Mesenchymal stem cell (in vitro differentiated cells and primary cell): ENCODE results near the gene LY6G6D.

Experiments used
- DNase-seq: peaks from one replicate; pipeline ENCODE4 v3.0.0-alpha.2; 2013
- H2AFZ ChIP-seq: one replicate; pipeline ENCODE4 v1.6.1; 2013; ENCODE audit warnings: low read depth, mild to moderate bottlenecking, control low read depth, inconsistent platforms, low read length, moderate library complexity
- H2AK5ac ChIP-seq: 2 replicates; pipeline ENCODE4 v1.6.1; 2013; ENCODE audit warnings: low read length, moderate library complexity, mild to moderate bottlenecking, inconsistent platforms; ENCODE audit not compliant: severe bottlenecking
- H2BK120ac ChIP-seq: one replicate; pipeline ENCODE4 v1.6.1; 2013; ENCODE audit warnings: low read depth, mild to moderate bottlenecking, inconsistent platforms, low read length, moderate library complexity
- H2BK12ac ChIP-seq, 2 experiments: one replicate each; pipeline ENCODE4 v1.6.1; 2013; ENCODE audit warnings: inconsistent platforms in 2 of 2, low read length in 2 of 2, mild to moderate bottlenecking in 2 of 2, moderate library complexity in 2 of 2, control low read depth in 1 of 2
- H2BK15ac ChIP-seq: one replicate; pipeline ENCODE4 v1.6.1; 2013; ENCODE audit warnings: mild to moderate bottlenecking, low read depth, inconsistent platforms; ENCODE audit not compliant: poor library complexity, severe bottlenecking
- H2BK5ac ChIP-seq: 2 replicates; pipeline ENCODE4 v1.6.1; 2013; ENCODE audit warnings: low read depth, mild to moderate bottlenecking, low read length, control low read depth, inconsistent platforms; ENCODE audit not compliant: poor library complexity, severe bottlenecking
- H3K14ac ChIP-seq, 2 experiments: one replicate each; pipeline ENCODE4 v1.6.1; 2013; ENCODE audit warnings: inconsistent platforms in 2 of 2, low read length in 2 of 2, control low read depth in 1 of 2, mild to moderate bottlenecking in 1 of 2, moderate library complexity in 1 of 2
- H3K18ac ChIP-seq, 2 experiments: one replicate each; pipeline ENCODE4 v1.6.1; 2013; ENCODE audit warnings: inconsistent platforms in 2 of 2, low read length in 2 of 2, control low read depth in 1 of 2, low read depth in 1 of 2, mild to moderate bottlenecking in 1 of 2
- H3K23ac ChIP-seq, 2 experiments: one replicate each; pipeline ENCODE4 v1.6.1; 2013; ENCODE audit warnings: inconsistent platforms in 2 of 2, low read length in 2 of 2, mild to moderate bottlenecking in 2 of 2, moderate library complexity in 2 of 2, control low read depth in 1 of 2
- H3K27ac ChIP-seq: 2 replicates; pipeline ENCODE4 v1.5.1; 2013; ENCODE audit warnings: mild to moderate bottlenecking, moderate library complexity, low read length, control low read depth, inconsistent platforms; ENCODE audit not compliant: poor library complexity, severe bottlenecking
- H3K27me3 ChIP-seq, 2 experiments: 2 replicates each; pipeline versions ENCODE4 v1.6.1 to v1.7.0; 2013; ENCODE audit warnings: low read length in 2 of 2, mild to moderate bottlenecking in 2 of 2, moderate library complexity in 2 of 2, control low read depth in 1 of 2, inconsistent platforms in 1 of 2; ENCODE audit not compliant: control insufficient read depth in 1 of 2, insufficient read depth in 1 of 2
- H3K36me3 ChIP-seq, 2 experiments: 2 replicates each; pipeline versions ENCODE4 v1.6.1 to v1.7.0; 2013; ENCODE audit warnings: low read length in 2 of 2, control low read depth in 1 of 2, inconsistent platforms in 1 of 2, low read depth in 1 of 2, mild to moderate bottlenecking in 1 of 2; ENCODE audit not compliant: insufficient read depth in 2 of 2, control insufficient read depth in 1 of 2
- H3K4ac ChIP-seq, 2 experiments: one replicate each; pipeline ENCODE4 v1.6.1; 2013; ENCODE audit warnings: inconsistent platforms in 2 of 2, low read length in 2 of 2, mild to moderate bottlenecking in 2 of 2, moderate library complexity in 2 of 2, control low read depth in 1 of 2, low read depth in 1 of 2
- H3K4me1 ChIP-seq: 2 replicates; pipeline ENCODE4 v1.6.1; 2013; ENCODE audit warnings: low read depth, low read length, control low read depth; ENCODE audit not compliant: control insufficient read depth, insufficient read depth
- H3K4me2 ChIP-seq: 2 replicates; pipeline ENCODE4 v1.6.1; 2013; ENCODE audit warnings: low read length, mild to moderate bottlenecking, inconsistent platforms; ENCODE audit not compliant: poor library complexity, severe bottlenecking
- H3K4me3 ChIP-seq, 2 experiments: 2 replicates each; pipeline versions ENCODE4 v1.5.1 to v1.7.0; 2013; ENCODE audit warnings: low read length in 2 of 2, mild to moderate bottlenecking in 2 of 2, control low read depth in 1 of 2, low read depth in 1 of 2; ENCODE audit not compliant: insufficient read depth in 1 of 2
- H3K79me1 ChIP-seq: replicated peaks from 2 replicates; pipeline ENCODE4 v1.6.1; 2013; ENCODE audit warnings: mild to moderate bottlenecking, control low read depth, low read length, inconsistent platforms; ENCODE audit not compliant: poor library complexity, severe bottlenecking
- H3K9ac ChIP-seq: 2 replicates; pipeline ENCODE4 v1.7.0; 2013; ENCODE audit warnings: mild to moderate bottlenecking, low read length, moderate library complexity
- H3K9me3 ChIP-seq: 2 replicates; pipeline ENCODE4 v1.7.0; 2013; ENCODE audit warnings: mild to moderate bottlenecking, low read length; ENCODE audit not compliant: control insufficient read depth
- H4K8ac ChIP-seq: one replicate; pipeline ENCODE4 v1.6.1; 2013; ENCODE audit warnings: inconsistent platforms, mild to moderate bottlenecking, low read length, moderate library complexity
- H4K91ac ChIP-seq: one replicate; pipeline ENCODE4 v1.6.1; 2013; ENCODE audit warnings: mild to moderate bottlenecking, low read length, inconsistent platforms
- WGBS: methylation state at CpG from one replicate; pipeline ENCODE4 v1.1.7; 2013; ENCODE audit warnings: mixed read lengths; 5-methylcytosine and 5-hydroxymethylcytosine counted together

Gene LY6G6D

GRCh38 chr6:31744422-31744821, 29.3 kb downstream of the LY6G6D start:
- H3K4me2 ChIP-seq = no peak overlapping the region
- no peak overlapping the region for H3K14ac ChIP-seq
- H3K27ac ChIP-seq = no peak overlapping the region
- H3K4ac ChIP-seq = no peak overlapping the region
- H2AFZ ChIP-seq = no peak overlapping the region
- H3K4me1 ChIP-seq = peaks cover 8% of the 10 kb centered on the region
- peaks cover 0 to 43% of the 10 kb centered on the region in 2 experiments for H3K36me3 ChIP-seq
- no peak overlapping the region for H2BK5ac ChIP-seq
- H3K9ac ChIP-seq = no peak overlapping the region
- no peaks in the 10 kb centered on the region for H3K27me3 ChIP-seq
- H2BK12ac ChIP-seq = no peak overlapping the region
- no peak for DNase-seq
- no peaks in the 10 kb centered on the region for H3K79me1 ChIP-seq
- H2BK15ac ChIP-seq = no peak overlapping the region
- no peak overlapping the region for H4K8ac ChIP-seq
- H3K9me3 ChIP-seq = no peaks in the 10 kb centered on the region
- WGBS = 77% methylated on average over 1 of the region's 1 CpG
- H2AK5ac ChIP-seq = no peak overlapping the region
- no peak overlapping the region for H4K91ac ChIP-seq
- H3K18ac ChIP-seq = no peak overlapping the region
- H3K23ac ChIP-seq = no peak overlapping the region
- no peak overlapping the region for H3K4me3 ChIP-seq
- H2BK120ac ChIP-seq = no peak overlapping the region

DNA sequence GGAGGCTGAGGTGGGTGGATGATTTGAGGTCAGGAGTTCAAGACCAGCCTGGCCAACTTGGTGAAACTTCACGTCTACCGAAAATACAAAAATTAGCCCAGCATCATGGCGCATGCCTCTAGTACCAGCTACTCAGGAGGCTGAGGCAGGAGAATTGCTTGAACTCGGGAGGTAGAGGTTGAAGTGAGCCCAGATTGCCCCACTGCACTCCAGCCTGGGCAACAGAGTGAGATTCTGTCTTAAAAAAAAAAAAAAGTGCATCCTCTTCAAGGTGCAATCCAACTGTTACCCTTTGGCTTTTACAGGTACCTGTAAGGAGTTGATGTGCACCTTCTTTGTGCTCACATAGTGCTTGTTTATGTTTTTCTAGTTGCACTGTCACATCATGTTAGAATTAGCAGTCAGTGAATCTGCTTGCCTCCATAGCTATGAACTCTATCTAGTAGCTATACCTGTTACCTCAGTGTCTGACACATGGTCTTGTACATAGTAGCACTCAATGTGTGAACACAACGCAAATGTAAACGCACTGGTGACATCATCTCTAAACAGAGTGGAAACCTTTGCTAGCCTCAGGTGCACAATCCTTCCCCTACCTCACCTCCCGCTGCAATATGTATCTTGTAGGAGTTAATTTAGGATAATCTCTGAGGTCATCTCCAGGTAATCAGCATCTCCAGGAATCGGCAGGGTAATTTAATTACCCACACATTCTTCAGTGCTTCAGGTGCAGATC, 34.3 kb downstream of the LY6G6D start:
- Histone ChIP-seq H3K27me3 (no peaks in the 10 kb centered on the region), H2BK120ac (no peak overlapping the region)

GRCh38 chr6:31750411-31751022, 35.4 kb downstream of the LY6G6D start:
- WGBS = 36% methylated on average over 6 of the region's 7 CpGs
- H3K27me3 ChIP-seq = no peaks in the 10 kb centered on the region
- H3K4me3 ChIP-seq = no peak overlapping the region
- peak; percentile 87 for DNase-seq
- H4K8ac ChIP-seq = no peak overlapping the region
- no peak overlapping the region for H2BK12ac ChIP-seq
- H2AK5ac ChIP-seq = no peak overlapping the region
- H2BK5ac ChIP-seq = no peak overlapping the region
- no peak overlapping the region for H2BK15ac ChIP-seq
- peaks cover 7% of the 10 kb centered on the region for H3K4me1 ChIP-seq
- no peak overlapping the region for H4K91ac ChIP-seq
- peaks cover 0 to 15% of the 10 kb centered on the region in 2 experiments for H3K36me3 ChIP-seq
- no peak overlapping the region for H2AFZ ChIP-seq
- H3K9ac ChIP-seq = no peak overlapping the region
- peak overlapping the region; percentile 71 for H3K27ac ChIP-seq
- no peak overlapping the region for H3K4ac ChIP-seq
- no peaks in the 10 kb centered on the region for H3K9me3 ChIP-seq
- H3K14ac ChIP-seq = no peak overlapping the region
- no peak overlapping the region for H3K23ac ChIP-seq
- no peak overlapping the region for H3K18ac ChIP-seq
- H3K79me1 ChIP-seq = no peaks in the 10 kb centered on the region
- no peak overlapping the region for H2BK120ac ChIP-seq
- no peak overlapping the region for H3K4me2 ChIP-seq

More for the DNA sequence above, 34.3 kb downstream of the LY6G6D start:
- H2AK5ac ChIP-seq = no peak overlapping the region
- H2BK5ac ChIP-seq = no peak overlapping the region
- H4K91ac ChIP-seq = no peak overlapping the region
- H3K4me2 ChIP-seq = no peak overlapping the region
- H3K14ac ChIP-seq = no peak overlapping the region
- peak overlapping the region; percentile 25 to 39 for H3K18ac ChIP-seq
- H2AFZ ChIP-seq = no peak overlapping the region
- WGBS = 91% methylated on average over 5 of the region's 8 CpGs
- peaks cover 7% of the 10 kb centered on the region for H3K4me1 ChIP-seq
- peaks cover 0 to 19% of the 10 kb centered on the region in 2 experiments for H3K36me3 ChIP-seq
- no peaks in the 10 kb centered on the region for H3K79me1 ChIP-seq
- H3K9ac ChIP-seq = no peak overlapping the region
- no peak overlapping the region for H2BK15ac ChIP-seq
- no peak overlapping the region for H3K27ac ChIP-seq
- H3K23ac ChIP-seq = peak overlapping the region in 1 of 2 experiments; percentile 34
- H4K8ac ChIP-seq = no peak overlapping the region
- H2BK12ac ChIP-seq = peak overlapping the region in 1 of 2 experiments; percentile 31
- no peak overlapping the region for H3K4me3 ChIP-seq
- peak overlapping the region in 1 of 2 experiments; percentile 48 for H3K4ac ChIP-seq
- H3K9me3 ChIP-seq = no peaks in the 10 kb centered on the region
- no peak for DNase-seq

GRCh38 chr6:31752739-31753319, 37.7 kb downstream of the LY6G6D start:
- H3K14ac ChIP-seq = no peak overlapping the region
- no peak overlapping the region for H2AFZ ChIP-seq
- H2BK12ac ChIP-seq = no peak overlapping the region
- H3K23ac ChIP-seq = no peak overlapping the region
- no peak overlapping the region for H4K91ac ChIP-seq
- no peak overlapping the region for H3K4me2 ChIP-seq
- no peak overlapping the region for H3K27ac ChIP-seq
- no peak overlapping the region for H3K4me3 ChIP-seq
- no peak overlapping the region for H2BK120ac ChIP-seq
- peak overlapping the region; percentile 48 for H3K9ac ChIP-seq
- peak overlapping the region in 1 of 2 experiments; percentile 40 for H3K4ac ChIP-seq
- H2BK5ac ChIP-seq = no peak overlapping the region
- no peak overlapping the region for H4K8ac ChIP-seq
- 52% methylated on average over 7 of the region's 8 CpGs for WGBS
- H3K4me1 ChIP-seq = peaks cover 4% of the 10 kb centered on the region
- no peak overlapping the region for H3K18ac ChIP-seq
- peaks cover 0 to 7% of the 10 kb centered on the region in 2 experiments for H3K36me3 ChIP-seq
- H3K79me1 ChIP-seq = no peaks in the 10 kb centered on the region
- no peak overlapping the region for H2BK15ac ChIP-seq
- no peak overlapping the region for H2AK5ac ChIP-seq
- H3K9me3 ChIP-seq = no peaks in the 10 kb centered on the region
- peak; percentile 81 for DNase-seq
- no peaks in the 10 kb centered on the region for H3K27me3 ChIP-seq
